ENCODE data around the gene PTPRT.

PTPRT gene

GRCh38 chr20:42894483-42894882, 295.2 kb downstream of the PTPRT start:
- Histone ChIP-seq H3K27ac (ENCODE audit: low read depth, low read length) (no peak overlapping the region), H3K36me3 (ENCODE audit: insufficient read depth, low read length) (no peaks in the 10 kb centered on the region), H3K79me2 (ENCODE audit: control insufficient read depth, insufficient read depth, low read length, unreplicated experiment) (no peaks in the 10 kb centered on the region), H3K4me3 (ENCODE audit: low read depth, low read length) (no peak overlapping the region), H3K27me3 (ENCODE audit: insufficient read depth, low read length) (no peaks in the 10 kb centered on the region), H3K4me1 (ENCODE audit: control insufficient read depth, insufficient read depth, low read length, unreplicated experiment) (no peaks in the 10 kb centered on the region), H2AFZ (ENCODE audit: low read length, unreplicated experiment) (no peak overlapping the region)

DNA sequence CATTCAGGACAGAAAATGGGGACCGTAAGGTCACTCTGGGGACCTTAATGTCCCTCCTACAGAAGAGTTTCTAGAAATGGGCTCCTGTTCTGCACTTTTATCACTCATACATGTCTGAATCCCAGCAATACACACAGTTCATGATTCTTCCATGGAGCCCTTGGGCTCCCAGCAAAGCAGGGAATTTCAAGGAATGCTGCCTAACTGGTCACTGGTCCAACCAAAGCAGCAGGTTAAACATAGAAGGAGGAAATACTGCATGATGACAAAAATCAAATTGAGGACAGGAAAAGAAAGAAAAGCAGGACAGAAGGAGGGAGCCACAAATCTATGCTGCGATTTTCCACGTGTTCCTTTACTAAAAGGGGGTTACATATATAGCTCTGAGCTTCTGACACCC, 300.2 kb downstream of the PTPRT start:
- Histone ChIP-seq H2AFZ (ENCODE audit: low read length, unreplicated experiment) (no peak overlapping the region), H3K27ac (ENCODE audit: low read depth, low read length) (no peak overlapping the region), H3K4me3 (ENCODE audit: low read depth, low read length) (no peak overlapping the region), H3K4me1 (ENCODE audit: control insufficient read depth, insufficient read depth, low read length, unreplicated experiment) (no peaks in the 10 kb centered on the region), H3K79me2 (ENCODE audit: control insufficient read depth, insufficient read depth, low read length, unreplicated experiment) (no peaks in the 10 kb centered on the region), H3K27me3 (ENCODE audit: insufficient read depth, low read length) (no peaks in the 10 kb centered on the region), H3K36me3 (ENCODE audit: insufficient read depth, low read length) (no peaks in the 10 kb centered on the region)

DNA sequence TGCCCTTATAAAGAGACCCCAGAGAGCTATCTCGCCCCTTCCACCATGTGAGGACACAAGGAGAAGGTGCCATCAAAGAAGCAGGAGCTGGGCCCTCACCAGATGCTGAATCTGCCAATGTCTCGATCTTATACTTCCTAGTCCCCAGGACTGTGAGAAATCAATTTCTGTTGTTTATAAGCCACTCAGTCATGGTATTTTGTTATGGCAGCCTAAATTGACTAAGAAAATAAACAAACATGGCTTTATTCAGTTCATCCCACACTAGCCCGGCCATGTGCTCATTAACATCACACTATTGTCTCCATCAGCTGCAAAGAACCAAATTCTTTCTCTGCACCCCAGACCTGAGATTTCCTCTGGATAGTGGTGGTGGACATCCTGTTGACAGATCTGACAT, 302.4 kb downstream of the PTPRT start:
- no peaks in the 10 kb centered on the region for H3K4me1 ChIP-seq (ENCODE audit: control insufficient read depth, insufficient read depth, low read length, unreplicated experiment)
- no peak overlapping the region for H3K4me3 ChIP-seq (ENCODE audit: low read depth, low read length)
- H3K79me2 ChIP-seq (ENCODE audit: control insufficient read depth, insufficient read depth, low read length, unreplicated experiment), result no peaks in the 10 kb centered on the region
- H3K27me3 ChIP-seq (ENCODE audit: insufficient read depth, low read length), result no peaks in the 10 kb centered on the region
- no peak overlapping the region for H3K27ac ChIP-seq (ENCODE audit: low read depth, low read length)
- H2AFZ ChIP-seq (ENCODE audit: low read length, unreplicated experiment), result no peak overlapping the region
- no peaks in the 10 kb centered on the region for H3K36me3 ChIP-seq (ENCODE audit: insufficient read depth, low read length)

GRCh38 chr20:42886801-42887200, 302.9 kb downstream of the PTPRT start:
- H3K27me3 ChIP-seq (ENCODE audit: insufficient read depth, low read length), result no peaks in the 10 kb centered on the region
- no peak overlapping the region for H3K4me3 ChIP-seq (ENCODE audit: low read depth, low read length)
- no peak overlapping the region for H3K27ac ChIP-seq (ENCODE audit: low read depth, low read length)
- H2AFZ ChIP-seq (ENCODE audit: low read length, unreplicated experiment), result no peak overlapping the region
- no peaks in the 10 kb centered on the region for H3K79me2 ChIP-seq (ENCODE audit: control insufficient read depth, insufficient read depth, low read length, unreplicated experiment)
- H3K4me1 ChIP-seq (ENCODE audit: control insufficient read depth, insufficient read depth, low read length, unreplicated experiment), result no peaks in the 10 kb centered on the region
- H3K36me3 ChIP-seq (ENCODE audit: insufficient read depth, low read length), result no peaks in the 10 kb centered on the region

- H3K27me3 ChIP-seq (ENCODE audit: insufficient read depth, low read length), result no peaks in the 10 kb centered on the region
- H3K4me1 ChIP-seq (ENCODE audit: control insufficient read depth, insufficient read depth, low read length, unreplicated experiment), result no peaks in the 10 kb centered on the region
- H3K27ac ChIP-seq (ENCODE audit: low read depth, low read length), result no peak overlapping the region
- H2AFZ ChIP-seq (ENCODE audit: low read length, unreplicated experiment), result no peak overlapping the region
- no peaks in the 10 kb centered on the region for H3K36me3 ChIP-seq (ENCODE audit: insufficient read depth, low read length)
- no peak overlapping the region for H3K4me3 ChIP-seq (ENCODE audit: low read depth, low read length)
- H3K79me2 ChIP-seq (ENCODE audit: control insufficient read depth, insufficient read depth, low read length, unreplicated experiment), result no peaks in the 10 kb centered on the region
These were observed 303.7 kb downstream of the PTPRT start for GRCh38 chr20:42886046-42886445.

- H3K4me1 ChIP-seq (ENCODE audit: control insufficient read depth, insufficient read depth, low read length, unreplicated experiment), result no peaks in the 10 kb centered on the region
- no peak overlapping the region for H3K4me3 ChIP-seq (ENCODE audit: low read depth, low read length)
- no peaks in the 10 kb centered on the region for H3K27me3 ChIP-seq (ENCODE audit: insufficient read depth, low read length)
- H3K36me3 ChIP-seq (ENCODE audit: insufficient read depth, low read length), result no peaks in the 10 kb centered on the region
- H3K79me2 ChIP-seq (ENCODE audit: control insufficient read depth, insufficient read depth, low read length, unreplicated experiment), result no peaks in the 10 kb centered on the region
- H3K27ac ChIP-seq (ENCODE audit: low read depth, low read length), result no peak overlapping the region
- H2AFZ ChIP-seq (ENCODE audit: low read length, unreplicated experiment), result no peak overlapping the region
These were observed 314.1 kb downstream of the PTPRT start for GRCh38 chr20:42875581-42875980.

- Histone ChIP-seq H3K36me3 (ENCODE audit: insufficient read depth, low read length) (no peaks in the 10 kb centered on the region), H3K27me3 (ENCODE audit: insufficient read depth, low read length) (no peaks in the 10 kb centered on the region), H3K4me3 (ENCODE audit: low read depth, low read length) (no peak overlapping the region), H3K4me1 (ENCODE audit: control insufficient read depth, insufficient read depth, low read length, unreplicated experiment) (no peaks in the 10 kb centered on the region), H3K27ac (ENCODE audit: low read depth, low read length) (no peak overlapping the region), H2AFZ (ENCODE audit: low read length, unreplicated experiment) (no peak overlapping the region), H3K79me2 (ENCODE audit: control insufficient read depth, insufficient read depth, low read length, unreplicated experiment) (no peaks in the 10 kb centered on the region)
These were observed 316.4 kb downstream of the PTPRT start for GRCh38 chr20:42873259-42873658.

GRCh38 chr20:42864116-42864515, 325.6 kb downstream of the PTPRT start:
- Histone ChIP-seq H3K27me3 (ENCODE audit: insufficient read depth, low read length) (no peaks in the 10 kb centered on the region), H3K4me1 (ENCODE audit: control insufficient read depth, insufficient read depth, low read length, unreplicated experiment) (no peaks in the 10 kb centered on the region), H3K79me2 (ENCODE audit: control insufficient read depth, insufficient read depth, low read length, unreplicated experiment) (no peaks in the 10 kb centered on the region), H3K36me3 (ENCODE audit: insufficient read depth, low read length) (no peaks in the 10 kb centered on the region), H3K4me3 (ENCODE audit: low read depth, low read length) (no peak overlapping the region), H2AFZ (ENCODE audit: low read length, unreplicated experiment) (no peak overlapping the region), H3K27ac (ENCODE audit: low read depth, low read length) (no peak overlapping the region)

- no peaks in the 10 kb centered on the region for H3K36me3 ChIP-seq (ENCODE audit: insufficient read depth, low read length)
- H3K4me3 ChIP-seq (ENCODE audit: low read depth, low read length), result no peak overlapping the region
- H3K27me3 ChIP-seq (ENCODE audit: insufficient read depth, low read length), result no peaks in the 10 kb centered on the region
- H2AFZ ChIP-seq (ENCODE audit: low read length, unreplicated experiment), result no peak overlapping the region
- H3K27ac ChIP-seq (ENCODE audit: low read depth, low read length), result no peak overlapping the region
- no peaks in the 10 kb centered on the region for H3K4me1 ChIP-seq (ENCODE audit: control insufficient read depth, insufficient read depth, low read length, unreplicated experiment)
- H3K79me2 ChIP-seq (ENCODE audit: control insufficient read depth, insufficient read depth, low read length, unreplicated experiment), result no peaks in the 10 kb centered on the region
These were observed 327.3 kb downstream of the PTPRT start for GRCh38 chr20:42862446-42862845.

- no peak overlapping the region for H3K27ac ChIP-seq (ENCODE audit: low read depth, low read length)
- no peak overlapping the region for H2AFZ ChIP-seq (ENCODE audit: low read length, unreplicated experiment)
- H3K79me2 ChIP-seq (ENCODE audit: control insufficient read depth, insufficient read depth, low read length, unreplicated experiment), result no peaks in the 10 kb centered on the region
These were observed 332.3 kb downstream of the PTPRT start for GRCh38 chr20:42857446-42857845.

DNA sequence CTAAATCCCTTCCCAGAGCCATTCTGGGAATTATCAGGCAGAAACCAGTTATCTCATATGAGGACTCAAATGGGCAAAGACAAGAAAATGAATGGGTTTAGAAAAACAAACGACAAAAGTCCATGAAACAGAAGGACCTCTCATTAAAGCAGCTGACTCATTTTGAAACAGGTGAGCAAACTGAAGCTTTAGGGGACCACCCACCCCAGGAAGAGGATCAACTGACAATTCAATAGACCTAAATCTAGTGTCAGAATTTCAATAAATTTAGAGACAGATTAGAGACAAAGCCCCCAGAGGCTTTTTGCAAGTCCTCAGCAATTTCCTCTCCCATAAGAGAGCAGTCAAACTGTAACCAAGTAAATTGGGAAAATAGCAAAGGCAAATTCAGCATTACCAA, 333.8 kb downstream of the PTPRT start:
- H3K36me3 ChIP-seq (ENCODE audit: insufficient read depth, low read length), result no peaks in the 10 kb centered on the region
- H3K4me3 ChIP-seq (ENCODE audit: low read depth, low read length), result no peak overlapping the region
- no peaks in the 10 kb centered on the region for H3K79me2 ChIP-seq (ENCODE audit: control insufficient read depth, insufficient read depth, low read length, unreplicated experiment)
- no peak overlapping the region for H2AFZ ChIP-seq (ENCODE audit: low read length, unreplicated experiment)
- no peaks in the 10 kb centered on the region for H3K4me1 ChIP-seq (ENCODE audit: control insufficient read depth, insufficient read depth, low read length, unreplicated experiment)
- H3K27me3 ChIP-seq (ENCODE audit: insufficient read depth, low read length), result no peaks in the 10 kb centered on the region
- H3K27ac ChIP-seq (ENCODE audit: low read depth, low read length), result no peak overlapping the region

More at GRCh38 chr20:42857446-42857845, 332.3 kb downstream of the PTPRT start:
- H3K4me1 ChIP-seq (ENCODE audit: control insufficient read depth, insufficient read depth, low read length, unreplicated experiment), result no peaks in the 10 kb centered on the region
- no peak overlapping the region for H3K4me3 ChIP-seq (ENCODE audit: low read depth, low read length)
- H3K27me3 ChIP-seq (ENCODE audit: insufficient read depth, low read length), result no peaks in the 10 kb centered on the region
- H3K36me3 ChIP-seq (ENCODE audit: insufficient read depth, low read length), result no peaks in the 10 kb centered on the region
